HepG2 (cell line): ENCODE results near the gene BOLL. TPM values are rescaled to one million over a fixed set of nuclear protein-coding genes. Genes with fewer than 3 reads are reported as not detected.

Experiments
- ATAC-seq: fragments of 200-7000 bp; cut with Tn5 transposase; 3 replicates; pipeline ENCODE4 v1.9.1; 2020; ENCODE audit warnings: mild to moderate bottlenecking, moderate library complexity
- BruUV-seq: library from RNA; stranded (reverse); fragments of 400-500 nt; replicated peaks from 2 replicates; lab custom pipeline; 2021; lab: Mats Ljungman, UMichigan
- CTCF ChIA-PET: fragments of 300-600 bp; formaldehyde crosslinking; extraction: SDS; loops from one replicate; lab custom pipeline; 2021; ENCODE audit warnings: low total read pairs, inconsistent platforms, low intra/inter-chr PET ratio; lab: Yijun Ruan, JAX
- POLR2A ChIA-PET: fragments of 350-600 bp; sonication (Branson Sonifier 250); formaldehyde crosslinking; loops from one replicate; lab custom pipeline; 2020; ENCODE audit warnings: antibody characterized with exemption, inconsistent platforms; lab: Yijun Ruan, JAX
- DNase-seq: peaks from one replicate; pipeline ENCODE4 v3.0.0-alpha.2; 2015; ENCODE audit warnings: low spot score
- FAIRE-seq: peaks from 3 replicates; lab custom pipeline; 2011; peaks lifted over from hg19 to GRCh38; lab: Jason Lieb, UNC
- H2AFZ ChIP-seq: one replicate; pipeline ENCODE4 v1.6.1; 2011; ENCODE audit warnings: low read length, inconsistent platforms
- H3K27ac ChIP-seq: fragments of 300-600 bp; 3 replicates; pipeline ENCODE4 v1.8.0; 2011; ENCODE audit warnings: mixed run types, mild to moderate bottlenecking, mixed read lengths, low read length, inconsistent platforms; ENCODE audit not compliant: insufficient read depth; ENCODE audit errors: extremely low read length
- H3K27me3 ChIP-seq, 2 experiments: fragments of 200-600 bp in 1 of 2; 2 replicates in 1 of 2; 3 replicates in 1 of 2; pipeline versions ENCODE4 v1.6.0 to v1.8.0; 2011; ENCODE audit warnings: low read length in 2 of 2, mild to moderate bottlenecking in 2 of 2, moderate library complexity in 2 of 2, inconsistent platforms in 1 of 2; ENCODE audit not compliant: insufficient read depth in 2 of 2, control insufficient read depth in 1 of 2
- H3K36me3 ChIP-seq, 2 experiments: fragments of 200-600 bp in 1 of 2; replicated peaks in 1 of 2; 2 replicates in 1 of 2; 3 replicates in 1 of 2; pipeline versions ENCODE4 v1.5.1 to v1.8.0; 2011; ENCODE audit warnings: low read length in 2 of 2, inconsistent platforms in 1 of 2; ENCODE audit not compliant: insufficient read depth in 2 of 2, control insufficient read depth in 1 of 2
- H3K4me1 ChIP-seq: 2 replicates; pipeline ENCODE4 v1.5.1; 2012; ENCODE audit warnings: low read length, inconsistent platforms; ENCODE audit not compliant: insufficient read depth
- H3K4me2 ChIP-seq: 2 replicates; pipeline ENCODE4 v1.6.0; 2011; ENCODE audit warnings: low read depth, low read length, inconsistent platforms
- H3K4me3 ChIP-seq, 3 experiments: fragments of 200-600 bp in 1 of 3; sonication (generic), shearing (Covaris generic) in 1 of 3; replicated peaks in 1 of 3; 2 replicates each; pipeline ENCODE4 v1.5.1; 2011 to 2016; ENCODE audit warnings: low read length in 3 of 3, inconsistent platforms in 2 of 3, low read depth in 2 of 3, mild to moderate bottlenecking in 2 of 3, control low read depth in 1 of 3, mixed read lengths in 1 of 3; ENCODE audit not compliant: insufficient read depth in 1 of 3
- H3K79me2 ChIP-seq: one replicate; pipeline ENCODE4 v1.6.1; 2011; ENCODE audit warnings: low read length, inconsistent platforms; ENCODE audit not compliant: insufficient read depth
- H3K9ac ChIP-seq: 2 replicates; pipeline ENCODE4 v1.6.0; 2011; ENCODE audit warnings: mild to moderate bottlenecking, low read depth, low read length, inconsistent platforms; ENCODE audit not compliant: insufficient read depth
- H3K9me3 ChIP-seq: 2 replicates; pipeline ENCODE4 v1.5.1; 2012; ENCODE audit warnings: mild to moderate bottlenecking, low read length
- H4K20me1 ChIP-seq: 2 replicates; pipeline ENCODE4 v1.6.0; 2011; ENCODE audit warnings: inconsistent platforms, mild to moderate bottlenecking, low read length, moderate library complexity; ENCODE audit not compliant: insufficient read depth
- CENPT ChIP-seq: sonication (generic); formaldehyde crosslinking; IDR thresholded peaks from 2 replicates; pipeline ENCODE4 v1.8.0; 2022; ENCODE audit warnings: low read depth, mild to moderate bottlenecking, moderate library complexity, missing genetic modification reagents
- ERF ChIP-seq: IDR thresholded peaks from 2 replicates; pipeline ENCODE4 v1.6.1; 2018; ENCODE audit warnings: missing biosample characterization, missing genetic modification reagents
- FOXP1 ChIP-seq, 2 experiments: fragments of 450-650 bp in 1 of 2; IDR thresholded peaks; 2 replicates each; pipeline ENCODE4 v1.6.1; 2017 to 2018; ENCODE audit warnings: antibody characterized with exemption in 1 of 2
- GATA4 ChIP-seq: sonication (generic); IDR thresholded peaks from 2 replicates; pipeline ENCODE4 v1.6.1; 2016; ENCODE audit warnings: antibody characterized with exemption, low read depth, borderline replicate concordance
- NR2F6 ChIP-seq, 2 experiments: IDR thresholded peaks; 2 replicates each; pipeline ENCODE4 v1.6.1; 2016; ENCODE audit warnings: antibody characterized with exemption in 1 of 2, mild to moderate bottlenecking in 1 of 2
- PPARG ChIP-seq: conservative IDR thresholded peaks from 2 replicates; pipeline ENCODE4 v1.6.1; 2016; ENCODE audit warnings: missing biosample characterization, missing genetic modification reagents
- RFX1 ChIP-seq: fragments of 450-650 bp; IDR thresholded peaks from 2 replicates; pipeline ENCODE4 v1.6.1; 2017
- TCF12 ChIP-seq, 2 experiments: fragments of 450-650 bp in 1 of 2; sonication (generic) in 1 of 2; formaldehyde crosslinking in 1 of 2; IDR thresholded peaks; 2 replicates each; pipeline versions ENCODE4 v1.6.1 to v1.8.0; 2017 to 2022; ENCODE audit warnings: antibody characterized with exemption in 1 of 2, mild to moderate bottlenecking in 1 of 2, missing genetic modification reagents in 1 of 2, moderate library complexity in 1 of 2
- ZNF337 ChIP-seq: sonication (generic); formaldehyde crosslinking; IDR thresholded peaks from 2 replicates; pipeline ENCODE4 v1.5.1; 2020; ENCODE audit warnings: missing genetic modification reagents, low read depth, mild to moderate bottlenecking, borderline replicate concordance
- ZNF367 ChIP-seq: sonication (generic); formaldehyde crosslinking; IDR thresholded peaks from 2 replicates; pipeline ENCODE4 v1.4.0; 2020; ENCODE audit warnings: missing genetic modification reagents, borderline replicate concordance
- ZNF484 ChIP-seq: sonication (generic); formaldehyde crosslinking; IDR thresholded peaks from 2 replicates; pipeline ENCODE4 v1.5.1; 2020; ENCODE audit warnings: mild to moderate bottlenecking, low read depth, missing genetic modification reagents, borderline replicate concordance
- ZNF720 ChIP-seq: sonication (generic); formaldehyde crosslinking; IDR thresholded peaks from 2 replicates; pipeline ENCODE4 v1.4.0; 2020; ENCODE audit warnings: missing genetic modification reagents
- in situ Hi-C: cut with HindIII; loops from 2 replicates; pipeline ENCODE4 v1.10.0; 2017; ENCODE audit warnings: low pct_unique_long_range_greater_than_20kb; ENCODE audit not compliant: extremely low pct_ligation_motif_present
- intact Hi-C: fragments of 100-400 bp; cut with micrococcal nuclease; formaldehyde crosslinking; loops from one replicate; pipeline ENCODE4 v1.10.0; 2022; ENCODE audit not compliant: unreplicated experiment
- polyA plus RNA-seq, 8 experiments: library from polyadenylated mRNA; depleted of rRNA in 3 of 8; stranded (reverse) in 7 of 8; unstranded in 1 of 8; fragments of >200 nt; fragmentation: Illumina TruSeq in 4 of 8; extraction: Trizol in 4 of 8; gene quantifications; 2 replicates each; pipeline versions ENCODE4 v1.2.1 to v1.2.3, GENCODE V29; 2011 to 2016; ENCODE audit warnings: low read depth in 4 of 8, missing spikeins in 1 of 8, mixed read lengths in 1 of 8; ENCODE audit not compliant: insufficient read depth in 1 of 8
- total RNA-seq, 5 experiments: library from RNA; depleted of rRNA; stranded (reverse); fragments of >200 nt; fragmentation: Illumina TruSeq; extraction: Trizol; gene quantifications; 2 replicates each; pipeline ENCODE4 v1.2.3, GENCODE V29; 2016; ENCODE audit warnings: low read depth in 1 of 5
- TF ChIP-seq, protein P1 (sequence below): sonication (generic); formaldehyde crosslinking; IDR thresholded peaks from 2 replicates; pipeline ENCODE4 v1.8.1; 2022; ENCODE audit warnings: mild to moderate bottlenecking, missing genetic modification reagents
- TF ChIP-seq, protein P2 (sequence below): sonication (generic); formaldehyde crosslinking; IDR thresholded peaks from 2 replicates; pipeline ENCODE4 v1.9.0; 2022; ENCODE audit warnings: missing genetic modification reagents, mild to moderate bottlenecking, borderline replicate concordance

The BOLL gene
- total and polyA plus RNA-seq, 2 of the 13 experiments (the other 11 are each of a cell fraction or from before 2014, with no cell fraction given) = not detected

DNA sequence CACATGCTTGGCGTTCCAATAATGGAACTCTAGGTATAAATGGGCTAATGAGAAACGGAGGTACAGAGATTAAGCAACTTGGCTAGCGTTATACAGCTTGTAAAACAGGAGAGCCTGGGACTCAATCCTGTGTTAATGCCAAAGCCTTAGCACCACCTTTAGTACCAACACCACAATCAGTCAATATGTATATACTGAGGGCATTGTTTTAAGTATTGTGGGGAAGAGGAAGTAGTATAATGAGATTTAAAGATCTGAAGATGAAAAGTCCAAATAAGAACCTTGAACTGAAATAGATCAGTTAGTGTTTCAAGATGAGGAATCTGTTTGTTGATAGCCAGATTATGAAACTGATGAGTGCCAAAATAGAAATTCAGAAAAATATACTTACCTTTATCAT is 71.8 kb downstream of the BOLL start (continued):
- TF ChIP-seq ERF (no peak), FOXP1 (IDR thresholded peaks at IDR 0.05) (no peak), FOXP1 (CRISPR knock-in tag; IDR thresholded peaks at IDR 0.05) (peak; percentile 23; the same call in 1 of the 2 replicates), CENPT (no peak), ZNF337 (CRISPR knock-in tag) (no peak)

DNA sequence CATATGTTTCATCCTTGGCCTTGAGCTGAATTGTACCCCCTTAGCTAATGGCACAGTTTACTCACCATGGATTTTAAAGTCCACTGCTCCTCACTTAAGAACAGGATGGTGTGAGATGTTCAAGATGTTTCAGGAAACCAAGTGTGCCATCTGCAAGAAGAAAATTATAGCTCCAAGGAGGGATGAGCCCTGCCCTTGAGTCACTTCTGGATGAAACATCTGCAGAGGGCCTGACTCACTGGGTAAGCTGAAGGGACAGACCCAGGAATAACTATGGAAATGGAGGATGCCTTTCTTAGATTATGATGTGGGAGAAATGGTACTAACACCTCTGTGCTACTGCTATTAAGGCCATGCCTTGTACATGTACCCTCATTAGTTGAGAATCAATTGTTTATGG is 73.5 kb downstream of the BOLL start:
- Histone ChIP-seq H3K4me2 (no peak overlapping the region), H4K20me1 (peaks cover 15% of the 10 kb centered on the region), H2AFZ (no peak overlapping the region), H3K4me3 (no peak overlapping the region), H3K27me3 (no peaks in the 10 kb centered on the region; a peak in 1 of 5 replicates), H3K4me1 (peaks cover 36% of the 10 kb centered on the region), H3K27ac (no peak overlapping the region), H3K36me3 (peaks cover 0 to 7% of the 10 kb centered on the region in 2 experiments; a peak in 2 of 5 replicates), H3K9me3 (no peaks in the 10 kb centered on the region), H3K9ac (no peak overlapping the region), H3K79me2 (peaks cover 30% of the 10 kb centered on the region)
- FAIRE-seq = no peak
- in situ Hi-C loops (no loop called here), intact Hi-C loops (no loop called here)
- ChIA-PET CTCF (no interaction called here), POLR2A (no interaction called here)
- no peak for DNase-seq
- ATAC-seq = no peak
- BruUV-seq = no TSS peak
- TF ChIP-seq ZNF720 = no peak
- no peak for TF ChIP-seq PPARG (CRISPR knock-in tag)
- no peak for TF ChIP-seq GATA4
- TF ChIP-seq NR2F6 (IDR thresholded peaks at IDR 0.05) = no peak
- no peak for TF ChIP-seq NR2F6 (CRISPR knock-in tag; IDR thresholded peaks at IDR 0.05)

DNA sequence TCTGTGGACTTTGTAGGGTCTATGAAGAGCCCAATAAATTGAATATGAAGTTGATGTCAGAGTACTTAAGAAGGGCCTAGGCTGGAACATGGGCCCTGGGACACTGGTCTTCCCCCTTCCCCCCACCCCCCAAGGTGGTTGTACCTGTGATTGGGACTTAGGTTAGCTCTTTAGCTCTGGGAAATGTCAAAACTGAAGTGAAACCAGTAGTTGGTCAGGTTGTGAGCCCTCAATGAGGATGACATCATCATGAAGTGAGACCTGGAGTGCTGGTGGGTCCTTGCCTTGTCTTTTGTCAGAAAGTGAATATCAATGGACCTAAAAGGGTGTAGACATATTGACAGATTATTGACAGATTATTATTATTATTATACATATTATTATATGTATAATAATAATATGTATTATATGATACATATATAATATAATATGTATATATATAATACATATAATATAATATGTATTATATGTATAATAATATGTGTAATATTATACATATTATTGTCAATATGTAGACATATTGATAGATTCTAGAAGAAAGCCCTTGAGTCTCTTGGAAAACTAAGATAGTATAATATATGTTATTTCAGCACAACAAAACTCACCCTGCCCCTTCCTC is 74.6 kb downstream of the BOLL start:
- POLR2A ChIA-PET = no interaction called here
- BruUV-seq = no TSS peak
- TF ChIP-seq, protein P1, sequence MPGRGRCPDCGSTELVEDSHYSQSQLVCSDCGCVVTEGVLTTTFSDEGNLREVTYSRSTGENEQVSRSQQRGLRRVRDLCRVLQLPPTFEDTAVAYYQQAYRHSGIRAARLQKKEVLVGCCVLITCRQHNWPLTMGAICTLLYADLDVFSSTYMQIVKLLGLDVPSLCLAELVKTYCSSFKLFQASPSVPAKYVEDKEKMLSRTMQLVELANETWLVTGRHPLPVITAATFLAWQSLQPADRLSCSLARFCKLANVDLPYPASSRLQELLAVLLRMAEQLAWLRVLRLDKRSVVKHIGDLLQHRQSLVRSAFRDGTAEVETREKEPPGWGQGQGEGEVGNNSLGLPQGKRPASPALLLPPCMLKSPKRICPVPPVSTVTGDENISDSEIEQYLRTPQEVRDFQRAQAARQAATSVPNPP (CRISPR knock-in tag) = no peak
- TF ChIP-seq, protein P2, sequence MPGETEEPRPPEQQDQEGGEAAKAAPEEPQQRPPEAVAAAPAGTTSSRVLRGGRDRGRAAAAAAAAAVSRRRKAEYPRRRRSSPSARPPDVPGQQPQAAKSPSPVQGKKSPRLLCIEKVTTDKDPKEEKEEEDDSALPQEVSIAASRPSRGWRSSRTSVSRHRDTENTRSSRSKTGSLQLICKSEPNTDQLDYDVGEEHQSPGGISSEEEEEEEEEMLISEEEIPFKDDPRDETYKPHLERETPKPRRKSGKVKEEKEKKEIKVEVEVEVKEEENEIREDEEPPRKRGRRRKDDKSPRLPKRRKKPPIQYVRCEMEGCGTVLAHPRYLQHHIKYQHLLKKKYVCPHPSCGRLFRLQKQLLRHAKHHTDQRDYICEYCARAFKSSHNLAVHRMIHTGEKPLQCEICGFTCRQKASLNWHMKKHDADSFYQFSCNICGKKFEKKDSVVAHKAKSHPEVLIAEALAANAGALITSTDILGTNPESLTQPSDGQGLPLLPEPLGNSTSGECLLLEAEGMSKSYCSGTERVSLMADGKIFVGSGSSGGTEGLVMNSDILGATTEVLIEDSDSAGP (CRISPR knock-in tag) = no peak
- TF ChIP-seq TCF12 (IDR thresholded peaks at IDR 0.05) (no peak), TCF12 (CRISPR knock-in tag; IDR thresholded peaks at IDR 0.05) (no peak), ZNF484 (CRISPR knock-in tag) (no peak), RFX1 (no peak), ZNF367 (no peak)

More for the DNA sequence above, 74.6 kb downstream of the BOLL start:
- no peak overlapping the region for H2AFZ ChIP-seq
- FAIRE-seq = no peak
- no peaks in the 10 kb centered on the region for H3K9me3 ChIP-seq
- H3K4me3 ChIP-seq = no peak overlapping the region
- peaks cover 0 to 7% of the 10 kb centered on the region in 2 experiments; a peak in 2 of 5 replicates for H3K36me3 ChIP-seq
- H3K79me2 ChIP-seq = peaks cover 41% of the 10 kb centered on the region
- CTCF ChIA-PET = no interaction called here
- H4K20me1 ChIP-seq = peaks cover 22% of the 10 kb centered on the region
- DNase-seq = no peak
- no peak overlapping the region for H3K4me2 ChIP-seq
- no peak overlapping the region for H3K27ac ChIP-seq
- H3K27me3 ChIP-seq = no peaks in the 10 kb centered on the region; a peak in 1 of 5 replicates
- H3K9ac ChIP-seq = no peak overlapping the region
- intact Hi-C loops (no loop called here), in situ Hi-C loops (no loop called here)
- H3K4me1 ChIP-seq = peaks cover 37% of the 10 kb centered on the region
- ATAC-seq = no peak
